Head of caudate nucleus (tissue), 42 donors: ENCODE measurements around the gene MRPL36.

Experiments used
- DNase-seq, 42 donors: peaks; one replicate each; pipeline versions ENCODE4 v3.0.0 to v3.0.0-alpha.2; 2020 to 2021; ENCODE audit warnings: mixed read lengths in 7 of 42
- intact Hi-C: fragments of 100-400 bp; cut with DNase I; formaldehyde crosslinking; loops from one replicate; pipeline ENCODE4 v1.15.0; 2022

The MRPL36 gene

GRCh38 chr5:1788200-1788599 is 11.4 kb downstream of the MRPL36 start:
- DNase-seq, result peak in 2 of 42 donors; percentile 4 to 19

GRCh38 chr5:1787472-1788047 is 12.1 kb downstream of the MRPL36 start:
- DNase-seq, result peak in 1 of 42 donors; percentile 11
- intact Hi-C loops, result no loop called here

More at GRCh38 chr5:1788200-1788599, 11.4 kb downstream of the MRPL36 start:
- intact Hi-C loops, result no loop called here

- DNase-seq, result peak in 1 of 42 donors; percentile 8
- intact Hi-C loops, result no loop called here
These were observed 12.8 kb downstream of the MRPL36 start for GRCh38 chr5:1786621-1787471.

- no peak for DNase-seq
These were observed 13.7 kb downstream of the MRPL36 start for GRCh38 chr5:1785984-1786383.

GRCh38 chr5:1785062-1785461 is 14.6 kb downstream of the MRPL36 start:
- intact Hi-C loops, result no loop called here
- no peak for DNase-seq

More at GRCh38 chr5:1785984-1786383, 13.7 kb downstream of the MRPL36 start:
- intact Hi-C loops, result no loop called here

GRCh38 chr5:1784197-1785050 is 15.2 kb downstream of the MRPL36 start:
- intact Hi-C loops, result no loop called here
- no peak for DNase-seq

GRCh38 chr5:1783216-1783554 is 16.5 kb downstream of the MRPL36 start:
- no peak for DNase-seq
- intact Hi-C loops, result no loop called here

GRCh38 chr5:1782385-1783215 is 17.0 kb downstream of the MRPL36 start:
- intact Hi-C loops, result no loop called here

GRCh38 chr5:1781726-1782384 is 17.8 kb downstream of the MRPL36 start:
- no peak for DNase-seq
- intact Hi-C loops, result no loop called here

More at GRCh38 chr5:1782385-1783215, 17.0 kb downstream of the MRPL36 start:
- DNase-seq, result no peak

- DNase-seq, result no peak
- intact Hi-C loops, result no loop called here
These were observed 18.5 kb downstream of the MRPL36 start for GRCh38 chr5:1781107-1781506.

- intact Hi-C loops, result no loop called here
- no peak for DNase-seq
These were observed 19.1 kb downstream of the MRPL36 start for GRCh38 chr5:1780614-1780930.

GRCh38 chr5:1779782-1780613 is 19.6 kb downstream of the MRPL36 start:
- intact Hi-C loops, result no loop called here
- DNase-seq, result no peak

GRCh38 chr5:1779021-1779680 is 20.5 kb downstream of the MRPL36 start:
- no peak for DNase-seq
- intact Hi-C loops, result no loop called here

GRCh38 chr5:1778138-1779020 is 21.3 kb downstream of the MRPL36 start:
- intact Hi-C loops, result no loop called here
- no peak for DNase-seq

- no peak for DNase-seq
- intact Hi-C loops, result no loop called here
These were observed 22.1 kb downstream of the MRPL36 start for GRCh38 chr5:1777281-1778137.
